Liver (tissue), 9 donors: ENCODE data around the gene MEGF6. TPM values are rescaled to one million over a fixed set of nuclear protein-coding genes. Genes with fewer than 3 reads are reported as not detected.

ENCODE experiments used
- DNase-seq: peaks from one replicate; pipeline ENCODE4 v3.0.0-alpha.2; 2017; ENCODE audit warnings: low spot score
- H3K27ac ChIP-seq, 2 donors: one replicate each; pipeline ENCODE4 v1.7.0; 2013; ENCODE audit warnings: inconsistent platforms in 2 of 2, low read length in 2 of 2, control low read depth in 1 of 2, low read depth in 1 of 2, mild to moderate bottlenecking in 1 of 2
- H3K27me3 ChIP-seq, 4 donors: one replicate each; pipeline versions ENCODE4 v1.6.1 to v1.7.0; 2013; ENCODE audit warnings: low read length in 3 of 4, inconsistent platforms in 1 of 4, mild to moderate bottlenecking in 1 of 4, moderate library complexity in 1 of 4; ENCODE audit not compliant: control insufficient read depth in 4 of 4, insufficient read depth in 4 of 4
- H3K36me3 ChIP-seq, 4 donors: one replicate each; pipeline versions ENCODE4 v1.6.1 to v1.7.0; 2013; ENCODE audit warnings: low read length in 3 of 4, mild to moderate bottlenecking in 3 of 4, low read depth in 1 of 4, moderate library complexity in 1 of 4; ENCODE audit not compliant: control insufficient read depth in 4 of 4, insufficient read depth in 3 of 4
- H3K4me1 ChIP-seq, 4 donors: one replicate each; pipeline versions ENCODE4 v1.6.1 to v1.7.0; 2013; ENCODE audit warnings: low read length in 3 of 4, mild to moderate bottlenecking in 3 of 4, moderate library complexity in 1 of 4; ENCODE audit not compliant: control insufficient read depth in 4 of 4, insufficient read depth in 4 of 4
- H3K4me3 ChIP-seq, 3 donors: one replicate each; pipeline versions ENCODE4 v1.6.1 to v1.7.0; 2013; ENCODE audit warnings: low read length in 3 of 3, control low read depth in 1 of 3, low read depth in 1 of 3, mild to moderate bottlenecking in 1 of 3
- H3K9ac ChIP-seq, 2 donors: one replicate each; pipeline ENCODE4 v1.7.0; 2013; ENCODE audit warnings: low read length in 2 of 2, mild to moderate bottlenecking in 2 of 2, moderate library complexity in 2 of 2, control low read depth in 1 of 2, low read depth in 1 of 2
- H3K9me3 ChIP-seq, 4 donors: one replicate each; pipeline versions ENCODE4 v1.6.1 to v1.7.0; 2013; ENCODE audit warnings: low read length in 3 of 4; ENCODE audit not compliant: control insufficient read depth in 4 of 4
- ATF3 ChIP-seq: IDR thresholded peaks from 2 replicates; pipeline ENCODE4 v1.6.1; 2016; ENCODE audit warnings: antibody characterized with exemption
- CTCF ChIP-seq: fragments of 150-350 bp; IDR thresholded peaks from 2 replicates; pipeline ENCODE4 v1.5.1; 2017; ENCODE audit warnings: improper control_type of control experiment, low read depth, low read length; ENCODE audit not compliant: missing input control
- FOXA1 ChIP-seq: IDR thresholded peaks from 2 replicates; pipeline ENCODE4 v1.6.1; 2016; ENCODE audit warnings: antibody characterized with exemption
- HNF4A ChIP-seq, 2 donors: conservative IDR thresholded peaks; 2 replicates each; pipeline ENCODE4 v1.6.1; 2016; ENCODE audit warnings: antibody characterized with exemption in 2 of 2, mild to moderate bottlenecking in 2 of 2
- JUND ChIP-seq, 2 donors: IDR thresholded peaks; 2 replicates each; pipeline ENCODE4 v1.6.1; 2016; ENCODE audit warnings: antibody characterized with exemption in 2 of 2
- MAX ChIP-seq: IDR thresholded peaks from 2 replicates; pipeline ENCODE4 v1.6.1; 2016; ENCODE audit warnings: antibody characterized with exemption
- NR2F2 ChIP-seq: IDR thresholded peaks from 2 replicates; pipeline ENCODE4 v1.6.1; 2016; ENCODE audit warnings: antibody characterized with exemption
- RAD21 ChIP-seq, 2 donors: IDR thresholded peaks; 2 replicates each; pipeline ENCODE4 v1.6.1; 2016; ENCODE audit warnings: antibody characterized with exemption in 2 of 2, mild to moderate bottlenecking in 2 of 2
- RXRA ChIP-seq, 2 donors: IDR thresholded peaks; 2 replicates each; pipeline ENCODE4 v1.6.1; 2017 to 2018; ENCODE audit warnings: antibody characterized with exemption in 2 of 2, mild to moderate bottlenecking in 1 of 2
- SP1 ChIP-seq: IDR thresholded peaks from 2 replicates; pipeline ENCODE4 v1.6.1; 2018; ENCODE audit warnings: antibody characterized with exemption, mild to moderate bottlenecking
- TAF1 ChIP-seq: conservative IDR thresholded peaks from 2 replicates; pipeline ENCODE4 v1.6.1; 2016; ENCODE audit warnings: antibody characterized with exemption, mild to moderate bottlenecking
- YY1 ChIP-seq: IDR thresholded peaks from 2 replicates; pipeline ENCODE4 v1.6.1; 2016; ENCODE audit warnings: antibody characterized with exemption, mild to moderate bottlenecking
- ZBTB33 ChIP-seq: IDR thresholded peaks from 2 replicates; pipeline ENCODE4 v1.6.1; 2016; ENCODE audit warnings: antibody characterized with exemption
- whole genome bisulfite sequencing: extraction: QIAGEN DNeasy Blood & Tissue Kit; methylation state at CpG from one replicate; pipeline ENCODE4 v1.1.7; 2013; 5-methylcytosine and 5-hydroxymethylcytosine counted together
- polyA plus RNA-seq, 2 donors: library from polyadenylated mRNA; stranded (reverse) in 1 of 2; unstranded in 1 of 2; fragments of 200-250 nt in 1 of 2; fragments of >200 nt in 1 of 2; fragmentation: Nextera tagmentation in 1 of 2; extraction: Ambion mirVana in 1 of 2; gene quantifications; one replicate each; pipeline versions ENCODE4 v1.2.1 to v1.2.3, GENCODE V29; 2013 to 2015
- total RNA-seq, 2 donors: library from RNA; depleted of rRNA; stranded (reverse); fragments of >200 nt; gene quantifications; one replicate each; pipeline ENCODE4 v1.2.3, GENCODE V29; 2014
- TF ChIP-seq, protein P1 (sequence below): IDR thresholded peaks from 2 replicates; pipeline ENCODE4 v1.6.1; 2016; ENCODE audit warnings: antibody characterized with exemption, mild to moderate bottlenecking
- donor health status: healthy.
- donor health status: healthy.
- donor health status: healthy.
- donor health status: healthy.
- donor health status: healthy.

The MEGF6 gene
- total and polyA plus RNA-seq, 4 donors: 1.3 to 11.0 (median 4.0) TPM

GRCh38 chr1:3653286-3653618, 41.9 kb upstream of the MEGF6 start (continued):
- TF ChIP-seq, protein P1, sequence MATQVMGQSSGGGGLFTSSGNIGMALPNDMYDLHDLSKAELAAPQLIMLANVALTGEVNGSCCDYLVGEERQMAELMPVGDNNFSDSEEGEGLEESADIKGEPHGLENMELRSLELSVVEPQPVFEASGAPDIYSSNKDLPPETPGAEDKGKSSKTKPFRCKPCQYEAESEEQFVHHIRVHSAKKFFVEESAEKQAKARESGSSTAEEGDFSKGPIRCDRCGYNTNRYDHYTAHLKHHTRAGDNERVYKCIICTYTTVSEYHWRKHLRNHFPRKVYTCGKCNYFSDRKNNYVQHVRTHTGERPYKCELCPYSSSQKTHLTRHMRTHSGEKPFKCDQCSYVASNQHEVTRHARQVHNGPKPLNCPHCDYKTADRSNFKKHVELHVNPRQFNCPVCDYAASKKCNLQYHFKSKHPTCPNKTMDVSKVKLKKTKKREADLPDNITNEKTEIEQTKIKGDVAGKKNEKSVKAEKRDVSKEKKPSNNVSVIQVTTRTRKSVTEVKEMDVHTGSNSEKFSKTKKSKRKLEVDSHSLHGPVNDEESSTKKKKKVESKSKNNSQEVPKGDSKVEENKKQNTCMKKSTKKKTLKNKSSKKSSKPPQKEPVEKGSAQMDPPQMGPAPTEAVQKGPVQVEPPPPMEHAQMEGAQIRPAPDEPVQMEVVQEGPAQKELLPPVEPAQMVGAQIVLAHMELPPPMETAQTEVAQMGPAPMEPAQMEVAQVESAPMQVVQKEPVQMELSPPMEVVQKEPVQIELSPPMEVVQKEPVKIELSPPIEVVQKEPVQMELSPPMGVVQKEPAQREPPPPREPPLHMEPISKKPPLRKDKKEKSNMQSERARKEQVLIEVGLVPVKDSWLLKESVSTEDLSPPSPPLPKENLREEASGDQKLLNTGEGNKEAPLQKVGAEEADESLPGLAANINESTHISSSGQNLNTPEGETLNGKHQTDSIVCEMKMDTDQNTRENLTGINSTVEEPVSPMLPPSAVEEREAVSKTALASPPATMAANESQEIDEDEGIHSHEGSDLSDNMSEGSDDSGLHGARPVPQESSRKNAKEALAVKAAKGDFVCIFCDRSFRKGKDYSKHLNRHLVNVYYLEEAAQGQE: no peak
- TF ChIP-seq TAF1: no peak

- H3K27me3 ChIP-seq: peaks cover 0 to 12% (median 6%) of the 10 kb centered on the region in 4 donors
- H3K4me1 ChIP-seq: peaks cover 20 to 27% (median 23%) of the 10 kb centered on the region in 4 donors
Observed at GRCh38 chr1:3652548-3653285, 41.4 kb upstream of the MEGF6 start.

More at GRCh38 chr1:3652548-3653285, 41.4 kb upstream of the MEGF6 start:
- no peaks in the 10 kb centered on the region for H3K9me3 ChIP-seq
- WGBS: 4% methylated on average over 68 of the region's 68 CpGs
- H3K4me3 ChIP-seq: peak overlapping the region in 2 of 3 donors; percentile 14 to 59
- no peak overlapping the region for H3K27ac ChIP-seq
- H3K9ac ChIP-seq: no peak overlapping the region
- no peak for DNase-seq
- TF ChIP-seq TAF1 (no peak), ATF3 (no peak), MAX (no peak), RAD21 (IDR thresholded peaks at IDR 0.05) (no peak), CTCF (no peak), NR2F2 (no peak), FOXA1 (no peak), YY1 (no peak), HNF4A (conservative IDR thresholded peaks at IDR 0.05) (no peak), ZBTB33 (no peak), JUND (IDR thresholded peaks at IDR 0.05) (no peak), SP1 (no peak), RXRA (IDR thresholded peaks at IDR 0.05) (no peak)
- TF ChIP-seq, protein P1: no peak
- no peaks in the 10 kb centered on the region for H3K36me3 ChIP-seq
